Activated CD8-positive, alpha-beta memory T cell treated with anti-CD3 and anti-CD28 coated beads for 1 hour (primary cell): Measurements from ENCODE around the gene ABHD15.
A peak's percentile ranks its signal among the peaks of the same experiment; 100 is the strongest.

Experiments
- DNase-seq, 2 donors: peaks; one replicate each; pipeline ENCODE4 v3.0.0-alpha.2; 2020; ENCODE audit warnings: low read depth in 1 of 2; ENCODE audit errors: extremely low read depth in 1 of 2

Gene ABHD15

GRCh38 chr17:29595107-29595942 lies 28.5 kb upstream of the ABHD15 start:
- no peak for DNase-seq

- DNase-seq, result no peak
Measured at GRCh38 chr17:29594519-29595090, 27.8 kb upstream of the ABHD15 start.

- DNase-seq, result no peak
Measured at GRCh38 chr17:29593591-29594518, 27.0 kb upstream of the ABHD15 start.

- no peak for DNase-seq
Measured at GRCh38 chr17:29592850-29593551, 26.2 kb upstream of the ABHD15 start, which contains the start of gene ANKRD13B. ANKRD13B (plus strand) TSS chr17:29593132; CDS start chr17:29593622, 490 bp downstream.

GRCh38 chr17:29591737-29592608 lies 25.1 kb upstream of the ABHD15 start:
- peak in 1 of 2 donors; percentile 61 for DNase-seq

GRCh38 chr17:29591146-29591736 lies 24.4 kb upstream of the ABHD15 start:
- no peak for DNase-seq

GRCh38 chr17:29590411-29591145 lies 23.7 kb upstream of the ABHD15 start:
- DNase-seq, result no peak

GRCh38 chr17:29589524-29590410 lies 22.9 kb upstream of the ABHD15 start, which contains the start of gene GIT1:
GIT1 (minus strand) TSS chr17:29589648; CDS start chr17:29589378, 270 bp downstream.
- DNase-seq, result peak in 1 of 2 donors; percentile 77

GRCh38 chr17:29588562-29589411 lies 21.9 kb upstream of the ABHD15 start:
- DNase-seq, result no peak

GRCh38 chr17:29588017-29588561 lies 21.3 kb upstream of the ABHD15 start:
- no peak for DNase-seq

- DNase-seq, result no peak
Measured at GRCh38 chr17:29587591-29587990, 20.8 kb upstream of the ABHD15 start.

- no peak for DNase-seq
Measured at GRCh38 chr17:29586676-29587469, 20.0 kb upstream of the ABHD15 start.

- no peak for DNase-seq
Measured at GRCh38 chr17:29585080-29585751, 18.4 kb upstream of the ABHD15 start.

GRCh38 chr17:29584452-29585079 lies 17.7 kb upstream of the ABHD15 start:
- no peak for DNase-seq
